ENCODE measurements around the gene PDIA4. TPM values are rescaled to one million over a fixed set of nuclear protein-coding genes. Genes with fewer than 3 reads are reported as not detected.

Gene PDIA4
- total RNA-seq, 1 experiment from 2014 or later = 191 TPM

DNA sequence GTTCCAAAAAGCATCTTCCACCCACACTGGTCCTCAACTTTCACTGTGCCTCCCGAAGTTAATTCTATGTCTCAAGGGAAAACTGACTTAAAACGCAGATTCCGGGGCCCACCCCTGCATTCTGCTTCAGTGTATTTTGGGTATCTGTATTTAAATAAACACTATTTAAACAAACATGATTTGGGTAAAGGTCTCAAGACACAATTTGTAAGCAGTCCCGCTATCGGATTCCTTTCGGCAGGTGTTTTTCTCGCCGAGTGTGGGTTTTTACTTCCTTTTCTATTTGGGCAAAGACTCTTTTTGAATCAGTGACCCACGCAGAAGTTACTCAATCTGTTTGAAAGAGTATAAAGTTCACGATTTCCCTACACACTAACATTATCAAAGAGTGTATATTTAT, 1.2 kb downstream of the PDIA4 start:
- Mint-ChIP-seq H3K27me3 (ENCODE audit: insufficient read depth, unreplicated experiment) (no peaks in the 10 kb centered on the region), H3K36me3 (ENCODE audit: insufficient read depth, unreplicated experiment) (peaks cover 13% of the 10 kb centered on the region), H3K27ac (ENCODE audit: low read depth, unreplicated experiment) (peak overlapping the region; percentile 95), H3K9me3 (ENCODE audit: unreplicated experiment) (no peaks in the 10 kb centered on the region), H3K4me3 (ENCODE audit: unreplicated experiment) (peak overlapping the region; percentile 94), H3K4me1 (ENCODE audit: insufficient read depth, unreplicated experiment) (peaks cover 20% of the 10 kb centered on the region)
- DNase-seq (ENCODE audit: unreplicated experiment) = no peak
- TF ChIP-seq CTCF (IDR thresholded peaks at IDR 0.05; ENCODE audit: unreplicated experiment) = no peak
- POLR2A ChIA-PET = interaction anchor here (1.1 to 4.1 kb wide), 5 partner anchors 38 to 326 kb away, joined by 3 to 48 read pairs (median 8); partner anchors contain the start of gene ZNF425
- CTCF ChIA-PET = interaction anchor here (0.6 to 3.6 kb wide), 8 partner anchors 18 to 355 kb away, joined by 3 to 21 read pairs (median 3); no protein-coding TSS in a partner anchor
- intact Hi-C loops (cut with micrococcal nuclease) = no loop called here
- BruUV-seq (replicated peaks) = TSS peak; percentile 41

GRCh38 chr7:149023662-149024061, 4.6 kb downstream of the PDIA4 start:
- CTCF ChIA-PET = interaction anchor here (0.5 to 1.1 kb wide), 6 partner anchors 13 to 67 kb away, joined by 3 to 4 read pairs (median 3); no protein-coding TSS in a partner anchor
- H3K27me3 Mint-ChIP-seq (ENCODE audit: insufficient read depth, unreplicated experiment) = no peaks in the 10 kb centered on the region
- TF ChIP-seq CTCF (IDR thresholded peaks at IDR 0.05; ENCODE audit: unreplicated experiment) = no peak
- intact Hi-C loops (cut with micrococcal nuclease) = no loop called here
- peaks cover 20% of the 10 kb centered on the region for H3K4me1 Mint-ChIP-seq (ENCODE audit: insufficient read depth, unreplicated experiment)
- H3K9me3 Mint-ChIP-seq (ENCODE audit: unreplicated experiment) = no peaks in the 10 kb centered on the region
- peak overlapping the region; percentile 27 for H3K27ac Mint-ChIP-seq (ENCODE audit: low read depth, unreplicated experiment)
- POLR2A ChIA-PET = interaction anchor here (1.9 kb wide), 1 partner anchor 42 kb away, joined by 5 read pairs; no protein-coding TSS in a partner anchor
- no peak overlapping the region for H3K4me3 Mint-ChIP-seq (ENCODE audit: unreplicated experiment)
- DNase-seq (ENCODE audit: unreplicated experiment) = no peak
- peaks cover 41% of the 10 kb centered on the region for H3K36me3 Mint-ChIP-seq (ENCODE audit: insufficient read depth, unreplicated experiment)
- no TSS peak for BruUV-seq (replicated peaks)

GRCh38 chr7:149022756-149023360, 5.4 kb downstream of the PDIA4 start:
- no peaks in the 10 kb centered on the region for H3K27me3 Mint-ChIP-seq (ENCODE audit: insufficient read depth, unreplicated experiment)
- peaks cover 45% of the 10 kb centered on the region for H3K36me3 Mint-ChIP-seq (ENCODE audit: insufficient read depth, unreplicated experiment)
- BruUV-seq (replicated peaks) = no TSS peak
- intact Hi-C loops (cut with micrococcal nuclease) = no loop called here
- H3K27ac Mint-ChIP-seq (ENCODE audit: low read depth, unreplicated experiment) = peak overlapping the region; percentile 19
- no peaks in the 10 kb centered on the region for H3K9me3 Mint-ChIP-seq (ENCODE audit: unreplicated experiment)
- no peak for TF ChIP-seq CTCF (IDR thresholded peaks at IDR 0.05; ENCODE audit: unreplicated experiment)
- ChIA-PET POLR2A (interaction anchor here (1.5 kb wide), 1 partner anchor 43 kb away, joined by 4 read pairs; no protein-coding TSS in a partner anchor), CTCF (interaction anchor here (0.5 to 1.1 kb wide), 5 partner anchors 15 to 67 kb away, joined by 3 to 5 read pairs (median 3); no protein-coding TSS in a partner anchor)
- DNase-seq (ENCODE audit: unreplicated experiment) = no peak
- H3K4me3 Mint-ChIP-seq (ENCODE audit: unreplicated experiment) = no peak overlapping the region
- H3K4me1 Mint-ChIP-seq (ENCODE audit: insufficient read depth, unreplicated experiment) = peaks cover 20% of the 10 kb centered on the region

- POLR2A ChIA-PET = interaction anchor here (1.5 kb wide), 1 partner anchor 44 kb away, joined by 4 read pairs; no protein-coding TSS in a partner anchor
- DNase-seq (ENCODE audit: unreplicated experiment) = no peak
- no TSS peak for BruUV-seq (replicated peaks)
- Mint-ChIP-seq H3K36me3 (ENCODE audit: insufficient read depth, unreplicated experiment) (peaks cover 48% of the 10 kb centered on the region), H3K27me3 (ENCODE audit: insufficient read depth, unreplicated experiment) (no peaks in the 10 kb centered on the region), H3K27ac (ENCODE audit: low read depth, unreplicated experiment) (peak overlapping the region; percentile 37), H3K4me3 (ENCODE audit: unreplicated experiment) (no peak overlapping the region), H3K4me1 (ENCODE audit: insufficient read depth, unreplicated experiment) (peaks cover 12% of the 10 kb centered on the region), H3K9me3 (ENCODE audit: unreplicated experiment) (no peaks in the 10 kb centered on the region)
- no peak for TF ChIP-seq CTCF (IDR thresholded peaks at IDR 0.05; ENCODE audit: unreplicated experiment)
- intact Hi-C loops (cut with micrococcal nuclease) = no loop called here
- CTCF ChIA-PET = interaction anchor here (0.6 to 1.7 kb wide), 8 partner anchors 14 to 105 kb away, joined by 3 to 5 read pairs (median 3); no protein-coding TSS in a partner anchor
Observed at GRCh38 chr7:149021725-149022062, 6.6 kb downstream of the PDIA4 start.
